ENCODE measurements around the gene YAF2. TPM values are rescaled to one million over a fixed set of nuclear protein-coding genes. Genes with fewer than 3 reads are reported as not detected.
"Not testable (repeated sequence)": the region's sequence is repeated elsewhere in the genome, so short reads cannot be mapped to it uniquely, and the experiment has no call there.

YAF2 gene
- total RNA-seq, 1 donor from 2014 or later = 28.0 TPM

GRCh38 chr12:42236017-42236416 lies 2.0 kb downstream of the YAF2 start:
- Histone ChIP-seq H3K36me3 (peaks cover 12% of the 10 kb centered on the region), H3K4me3 (no peak overlapping the region), H3K27me3 (no peaks in the 10 kb centered on the region), H3K4me1 (peaks cover 17% of the 10 kb centered on the region), H3K9me3 (no peaks in the 10 kb centered on the region), H3K27ac (peak overlapping the region; percentile 73)
- DNase-seq = no peak
- TF ChIP-seq CTCF (IDR thresholded peaks at IDR 0.05) = no peak
- intact Hi-C loops (cut with DNase I) = no loop called here
- no peak for ATAC-seq

GRCh38 chr12:42235426-42235825 lies 2.6 kb downstream of the YAF2 start:
- intact Hi-C loops (cut with DNase I) = no loop called here
- H3K4me1 ChIP-seq = peaks cover 17% of the 10 kb centered on the region
- H3K27ac ChIP-seq = peak overlapping the region; percentile 73
- no peak overlapping the region for H3K4me3 ChIP-seq
- peaks cover 12% of the 10 kb centered on the region for H3K36me3 ChIP-seq
- no peaks in the 10 kb centered on the region for H3K9me3 ChIP-seq
- no peak for TF ChIP-seq CTCF (IDR thresholded peaks at IDR 0.05)
- H3K27me3 ChIP-seq = no peaks in the 10 kb centered on the region
- ATAC-seq (no peak), DNase-seq (no peak)

GRCh38 chr12:42234970-42235369 lies 3.1 kb downstream of the YAF2 start:
- H3K27ac ChIP-seq = peak overlapping the region; percentile 73
- H3K9me3 ChIP-seq = no peaks in the 10 kb centered on the region
- no peak for DNase-seq
- TF ChIP-seq CTCF (IDR thresholded peaks at IDR 0.05) = no peak
- ATAC-seq = no peak
- peaks cover 12% of the 10 kb centered on the region for H3K36me3 ChIP-seq
- no peaks in the 10 kb centered on the region for H3K27me3 ChIP-seq
- intact Hi-C loops (cut with DNase I) = no loop called here
- peaks cover 17% of the 10 kb centered on the region for H3K4me1 ChIP-seq
- H3K4me3 ChIP-seq = no peak overlapping the region

GRCh38 chr12:42227525-42227924 lies 10.5 kb downstream of the YAF2 start:
- ATAC-seq; DNase-seq; intact Hi-C loops (cut with DNase I); H3K9me3 ChIP-seq; H3K4me3 ChIP-seq; H3K27ac ChIP-seq; H3K36me3 ChIP-seq; H3K4me1 ChIP-seq; H3K27me3 ChIP-seq: not testable (repeated sequence)

GRCh38 chr12:42224501-42224900 lies 13.5 kb downstream of the YAF2 start:
- H3K4me3 ChIP-seq; H3K36me3 ChIP-seq; H3K27ac ChIP-seq; DNase-seq; ATAC-seq; intact Hi-C loops (cut with DNase I); H3K9me3 ChIP-seq; H3K4me1 ChIP-seq; H3K27me3 ChIP-seq: not testable (repeated sequence)

- no peak for TF ChIP-seq CTCF (IDR thresholded peaks at IDR 0.05)
- Histone ChIP-seq H3K27ac (no peak overlapping the region), H3K9me3 (no peaks in the 10 kb centered on the region), H3K4me3 (no peak overlapping the region), H3K36me3 (no peaks in the 10 kb centered on the region), H3K27me3 (no peaks in the 10 kb centered on the region), H3K4me1 (no peaks in the 10 kb centered on the region)
- intact Hi-C loops (cut with DNase I) = no loop called here
- DNase-seq = no peak
- no peak for ATAC-seq
Measured at GRCh38 chr12:42222724-42223123, 15.3 kb downstream of the YAF2 start.

GRCh38 chr12:42221726-42222125 lies 16.3 kb downstream of the YAF2 start:
- intact Hi-C loops (cut with DNase I) = no loop called here
- no peaks in the 10 kb centered on the region for H3K4me1 ChIP-seq
- H3K27ac ChIP-seq = no peak overlapping the region
- no peaks in the 10 kb centered on the region for H3K36me3 ChIP-seq
- DNase-seq = no peak
- no peaks in the 10 kb centered on the region for H3K27me3 ChIP-seq
- no peak overlapping the region for H3K4me3 ChIP-seq
- H3K9me3 ChIP-seq = no peaks in the 10 kb centered on the region
- TF ChIP-seq CTCF (IDR thresholded peaks at IDR 0.05) = no peak
- no peak for ATAC-seq
